GM12873 (cell line): ENCODE results near the gene BTBD1.

Experiments
- TF ChIP-seq, protein P1 (sequence below): IDR thresholded peaks from 2 replicates; pipeline ENCODE4 v1.5.1; 2012; ENCODE audit warnings: low read depth, mild to moderate bottlenecking, moderate library complexity, low read length, control low read depth; ENCODE audit not compliant: insufficient read depth; ENCODE audit errors: missing control alignments

Gene BTBD1

DNA sequence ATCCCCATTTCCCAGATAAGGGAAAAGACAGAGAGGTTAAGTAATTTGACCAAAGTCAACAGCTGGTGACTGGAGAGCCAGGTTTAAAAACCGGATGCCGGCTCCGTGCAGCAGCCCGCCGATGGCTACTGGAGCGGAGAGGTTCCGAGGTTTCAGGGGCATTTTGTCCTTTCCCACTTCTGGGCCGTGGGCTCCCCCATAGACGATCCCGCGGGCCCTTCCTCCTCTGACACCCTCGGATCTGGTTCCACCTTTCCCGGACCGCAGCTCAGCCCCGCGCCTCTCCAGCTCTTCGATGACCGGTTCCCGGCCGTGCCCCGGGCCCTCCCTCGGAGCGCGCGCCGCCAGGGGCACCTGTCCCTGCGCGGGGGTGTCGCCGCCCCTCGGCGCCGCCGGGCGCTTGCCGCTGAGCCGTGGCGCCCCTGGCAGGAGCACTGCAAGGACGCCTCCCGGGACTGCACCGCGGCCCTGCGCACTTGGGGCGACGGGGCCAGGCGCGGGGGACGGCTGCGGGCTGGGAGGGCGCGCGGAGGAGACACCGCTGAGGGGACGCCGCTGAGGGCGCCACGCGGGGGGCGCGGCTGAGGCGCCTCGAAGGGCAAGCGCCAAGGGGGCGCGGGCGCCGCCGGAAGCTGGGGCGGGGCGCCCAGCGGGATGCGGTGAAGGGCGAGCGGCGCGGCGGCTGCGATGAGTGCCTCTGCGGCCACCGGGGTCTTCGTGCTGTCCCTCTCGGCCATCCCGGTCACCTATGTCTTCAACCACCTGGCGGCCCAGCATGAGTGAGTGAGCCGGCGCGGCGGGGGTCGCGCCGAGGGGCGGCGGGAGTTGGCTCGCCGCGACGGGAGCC, 40.2 kb upstream of the BTBD1 start, which contains the start of gene TM6SF1:
Gene TM6SF1 (plus strand): TSS at position 652 of the 847 bp plus-strand sequence. CDS start 36 bp downstream, at position 688.
- TF ChIP-seq, protein P1, sequence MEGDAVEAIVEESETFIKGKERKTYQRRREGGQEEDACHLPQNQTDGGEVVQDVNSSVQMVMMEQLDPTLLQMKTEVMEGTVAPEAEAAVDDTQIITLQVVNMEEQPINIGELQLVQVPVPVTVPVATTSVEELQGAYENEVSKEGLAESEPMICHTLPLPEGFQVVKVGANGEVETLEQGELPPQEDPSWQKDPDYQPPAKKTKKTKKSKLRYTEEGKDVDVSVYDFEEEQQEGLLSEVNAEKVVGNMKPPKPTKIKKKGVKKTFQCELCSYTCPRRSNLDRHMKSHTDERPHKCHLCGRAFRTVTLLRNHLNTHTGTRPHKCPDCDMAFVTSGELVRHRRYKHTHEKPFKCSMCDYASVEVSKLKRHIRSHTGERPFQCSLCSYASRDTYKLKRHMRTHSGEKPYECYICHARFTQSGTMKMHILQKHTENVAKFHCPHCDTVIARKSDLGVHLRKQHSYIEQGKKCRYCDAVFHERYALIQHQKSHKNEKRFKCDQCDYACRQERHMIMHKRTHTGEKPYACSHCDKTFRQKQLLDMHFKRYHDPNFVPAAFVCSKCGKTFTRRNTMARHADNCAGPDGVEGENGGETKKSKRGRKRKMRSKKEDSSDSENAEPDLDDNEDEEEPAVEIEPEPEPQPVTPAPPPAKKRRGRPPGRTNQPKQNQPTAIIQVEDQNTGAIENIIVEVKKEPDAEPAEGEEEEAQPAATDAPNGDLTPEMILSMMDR = no peak

DNA sequence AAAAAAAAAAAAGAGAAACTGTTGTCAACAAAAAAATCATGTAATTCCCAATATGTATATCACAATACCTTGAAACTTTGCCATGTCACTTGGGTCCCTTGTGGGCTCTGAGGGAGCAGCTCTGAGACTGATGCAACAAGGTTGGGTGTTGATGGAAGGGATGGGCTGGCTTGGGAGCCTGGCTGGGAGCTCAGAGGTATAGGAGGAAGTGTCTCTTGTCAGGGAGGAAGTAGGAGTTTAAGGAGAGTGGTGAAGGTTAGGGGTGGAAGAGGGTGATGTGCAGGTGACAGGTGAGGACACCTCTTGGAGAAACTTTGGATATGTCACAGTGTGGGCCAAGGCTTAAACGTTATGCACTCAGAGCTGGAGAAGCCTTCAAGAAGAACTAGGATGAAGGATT, 38.4 kb upstream of the BTBD1 start:
- TF ChIP-seq, protein P1 = no peak

DNA sequence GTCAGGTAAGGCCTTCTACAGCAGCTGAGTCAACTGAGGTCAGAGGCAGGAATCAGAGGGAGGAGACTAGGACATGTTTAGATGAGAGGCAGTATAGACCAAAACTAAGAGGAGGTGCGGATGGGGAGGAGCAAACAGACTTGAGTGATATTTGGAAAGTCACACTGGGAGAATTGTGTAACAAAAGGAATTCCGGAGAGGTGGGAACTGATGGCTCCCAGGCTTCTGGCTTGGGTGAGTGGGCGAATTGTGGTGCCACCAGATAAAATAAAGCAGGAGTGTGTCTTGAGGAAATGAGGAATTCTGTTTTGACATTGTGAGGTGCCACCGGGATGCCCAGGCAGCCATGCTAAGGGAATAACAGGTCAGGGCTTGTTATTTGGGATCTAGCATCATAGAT, 37.1 kb upstream of the BTBD1 start:
- TF ChIP-seq, protein P1 = no peak

DNA sequence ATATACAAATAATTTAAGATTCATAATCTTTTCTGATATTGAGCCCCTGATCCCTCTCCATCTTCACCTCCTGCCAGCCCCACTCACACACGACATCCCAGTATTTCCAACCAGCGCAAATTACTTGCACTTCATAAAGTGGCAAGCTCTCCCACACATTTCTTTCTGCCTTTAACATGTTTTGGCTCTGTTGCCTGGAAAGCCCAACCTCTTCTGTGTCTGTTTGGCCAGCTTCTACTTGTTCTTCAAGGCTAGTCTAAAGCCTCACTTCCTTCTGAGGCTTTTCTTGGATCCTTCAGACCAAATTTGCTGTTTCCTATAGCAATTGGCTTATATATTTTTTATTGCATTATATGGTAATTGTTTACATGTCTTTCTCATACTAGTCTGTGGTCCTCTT, 35.3 kb upstream of the BTBD1 start:
- TF ChIP-seq, protein P1 = no peak

DNA sequence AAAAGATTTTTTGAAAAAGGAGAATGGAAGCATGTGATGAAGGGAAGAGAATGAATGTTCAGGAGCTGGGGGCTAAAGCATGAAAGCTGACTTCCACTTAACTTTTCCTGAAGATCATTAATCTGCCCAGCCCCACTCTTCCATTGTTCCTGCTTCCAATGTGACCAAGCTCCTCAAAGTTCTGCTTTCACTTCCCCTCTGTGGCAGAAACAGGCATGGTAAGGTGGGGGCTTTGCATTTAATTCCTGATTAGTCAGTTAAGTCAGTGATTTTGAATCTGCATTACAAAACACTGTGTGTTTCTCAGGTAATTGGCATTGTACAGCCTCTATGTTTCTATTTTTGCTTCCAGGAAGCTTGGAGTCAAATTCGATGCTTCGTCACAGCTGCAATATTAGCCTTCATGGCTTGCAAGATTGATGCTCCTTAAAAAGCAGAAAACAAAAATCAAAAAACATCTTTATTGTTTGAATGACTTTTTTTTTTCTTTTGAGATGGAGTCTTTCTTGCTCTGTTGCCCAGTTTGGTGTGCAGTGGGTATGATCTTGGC, 33.1 kb upstream of the BTBD1 start:
- TF ChIP-seq, protein P1 = no peak

DNA sequence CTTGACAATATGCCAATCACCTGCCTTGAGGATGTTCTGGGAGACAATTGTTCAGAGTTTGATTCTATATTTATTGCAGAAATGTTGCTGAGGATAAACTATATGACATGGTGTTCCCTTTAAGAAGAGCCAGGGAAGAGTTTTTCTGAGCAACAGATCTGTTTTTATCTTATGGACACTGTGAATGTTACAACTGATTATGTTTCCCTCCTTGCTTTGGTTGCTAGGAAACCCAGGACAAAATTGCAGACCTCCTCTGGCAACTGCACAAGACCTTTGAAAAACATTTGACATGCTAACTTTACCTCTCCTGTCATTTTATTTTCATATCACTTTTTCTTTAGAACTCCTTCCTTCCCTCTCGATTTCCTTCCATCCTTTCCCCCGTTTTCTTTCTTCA, 32.2 kb upstream of the BTBD1 start:
- TF ChIP-seq, protein P1 = no peak

DNA sequence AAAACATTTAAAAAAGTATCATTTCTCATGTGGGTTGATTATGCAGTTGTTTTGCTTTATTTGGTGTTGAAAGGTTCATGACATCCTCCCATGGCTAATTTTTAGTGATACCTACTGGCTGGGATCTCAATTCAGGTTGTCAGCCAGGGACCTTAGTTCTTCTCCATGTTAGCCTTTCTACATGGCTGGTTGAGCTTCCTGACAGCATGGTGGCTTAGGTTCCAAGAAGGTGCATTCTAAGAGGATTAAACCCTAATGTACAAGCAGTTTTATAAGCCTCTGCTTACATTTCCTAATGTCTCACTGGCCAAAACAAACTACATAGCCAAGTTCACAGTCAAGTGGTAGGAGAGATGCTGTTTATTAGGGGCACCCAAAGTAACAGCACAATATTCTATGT, 31.0 kb upstream of the BTBD1 start:
- TF ChIP-seq, protein P1 = no peak
